ENCODE measurements around the gene HIRA. TPM values are rescaled to one million over a fixed set of nuclear protein-coding genes. Genes with fewer than 3 reads are reported as not detected.

HIRA gene
- total and polyA plus RNA-seq, 2 experiments from 2014 or later, result 17.1 to 36.9 TPM

DNA sequence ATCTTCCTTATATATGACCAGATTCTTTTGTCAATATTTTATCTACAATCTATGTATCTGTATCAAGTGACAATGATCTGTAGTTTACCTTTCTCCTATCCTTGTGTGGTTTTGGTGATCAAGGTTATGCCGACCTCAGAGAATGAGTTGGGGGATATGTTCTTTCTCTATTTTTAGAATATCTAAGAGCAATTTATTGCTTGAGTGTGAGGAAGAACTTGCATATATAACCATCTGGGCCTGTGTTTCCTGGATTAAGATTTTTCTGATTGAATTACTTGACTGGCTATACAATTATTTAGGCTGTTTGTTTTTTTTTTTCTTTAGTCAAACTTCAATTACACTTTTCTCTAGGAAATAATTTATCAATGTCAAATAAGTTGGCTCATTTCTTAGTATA, 30.0 kb upstream of the HIRA start:
- Histone ChIP-seq H3K27ac (no peak overlapping the region), H3K4me1 (ENCODE audit: low read depth) (no peaks in the 10 kb centered on the region), H3K27me3 (no peaks in the 10 kb centered on the region), H3K36me3 (peaks cover 32% of the 10 kb centered on the region), H3K9me3 (ENCODE audit: low read depth) (no peaks in the 10 kb centered on the region), H3K4me3 (no peak overlapping the region)
- DNase-seq (ENCODE audit: low read depth in 1 of 2, low spot score in 1 of 2), result no peak
- TF ChIP-seq, protein P1, sequence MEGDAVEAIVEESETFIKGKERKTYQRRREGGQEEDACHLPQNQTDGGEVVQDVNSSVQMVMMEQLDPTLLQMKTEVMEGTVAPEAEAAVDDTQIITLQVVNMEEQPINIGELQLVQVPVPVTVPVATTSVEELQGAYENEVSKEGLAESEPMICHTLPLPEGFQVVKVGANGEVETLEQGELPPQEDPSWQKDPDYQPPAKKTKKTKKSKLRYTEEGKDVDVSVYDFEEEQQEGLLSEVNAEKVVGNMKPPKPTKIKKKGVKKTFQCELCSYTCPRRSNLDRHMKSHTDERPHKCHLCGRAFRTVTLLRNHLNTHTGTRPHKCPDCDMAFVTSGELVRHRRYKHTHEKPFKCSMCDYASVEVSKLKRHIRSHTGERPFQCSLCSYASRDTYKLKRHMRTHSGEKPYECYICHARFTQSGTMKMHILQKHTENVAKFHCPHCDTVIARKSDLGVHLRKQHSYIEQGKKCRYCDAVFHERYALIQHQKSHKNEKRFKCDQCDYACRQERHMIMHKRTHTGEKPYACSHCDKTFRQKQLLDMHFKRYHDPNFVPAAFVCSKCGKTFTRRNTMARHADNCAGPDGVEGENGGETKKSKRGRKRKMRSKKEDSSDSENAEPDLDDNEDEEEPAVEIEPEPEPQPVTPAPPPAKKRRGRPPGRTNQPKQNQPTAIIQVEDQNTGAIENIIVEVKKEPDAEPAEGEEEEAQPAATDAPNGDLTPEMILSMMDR (IDR thresholded peaks at IDR 0.05; ENCODE audit: low read depth, low read length), result no peak

DNA sequence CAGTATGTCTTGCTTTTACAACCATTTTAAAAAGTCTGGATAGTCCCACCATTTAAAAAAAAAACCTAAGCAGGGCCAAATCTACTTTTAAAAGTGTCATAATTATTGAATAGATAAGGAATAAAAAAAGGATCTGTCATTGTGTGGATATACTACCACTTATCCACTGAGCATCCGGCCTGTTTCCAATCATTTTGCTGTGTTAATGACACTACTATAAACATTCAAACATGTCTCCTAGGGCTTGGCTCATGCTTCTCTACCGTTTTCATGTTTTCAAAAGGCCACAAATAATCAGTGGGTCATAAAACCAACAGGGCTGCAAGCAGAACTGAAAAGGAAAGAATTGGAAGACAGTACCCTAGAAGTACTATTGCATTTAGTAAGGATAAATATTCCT, 28.5 kb upstream of the HIRA start:
- peaks cover 25% of the 10 kb centered on the region for H3K36me3 ChIP-seq
- TF ChIP-seq, protein P1 (IDR thresholded peaks at IDR 0.05; ENCODE audit: low read depth, low read length), result no peak
- H3K27me3 ChIP-seq, result no peaks in the 10 kb centered on the region
- H3K4me1 ChIP-seq (ENCODE audit: low read depth), result no peaks in the 10 kb centered on the region
- H3K4me3 ChIP-seq, result no peak overlapping the region
- no peaks in the 10 kb centered on the region for H3K9me3 ChIP-seq (ENCODE audit: low read depth)
- no peak for DNase-seq (ENCODE audit: low read depth in 1 of 2, low spot score in 1 of 2)
- H3K27ac ChIP-seq, result no peak overlapping the region

DNA sequence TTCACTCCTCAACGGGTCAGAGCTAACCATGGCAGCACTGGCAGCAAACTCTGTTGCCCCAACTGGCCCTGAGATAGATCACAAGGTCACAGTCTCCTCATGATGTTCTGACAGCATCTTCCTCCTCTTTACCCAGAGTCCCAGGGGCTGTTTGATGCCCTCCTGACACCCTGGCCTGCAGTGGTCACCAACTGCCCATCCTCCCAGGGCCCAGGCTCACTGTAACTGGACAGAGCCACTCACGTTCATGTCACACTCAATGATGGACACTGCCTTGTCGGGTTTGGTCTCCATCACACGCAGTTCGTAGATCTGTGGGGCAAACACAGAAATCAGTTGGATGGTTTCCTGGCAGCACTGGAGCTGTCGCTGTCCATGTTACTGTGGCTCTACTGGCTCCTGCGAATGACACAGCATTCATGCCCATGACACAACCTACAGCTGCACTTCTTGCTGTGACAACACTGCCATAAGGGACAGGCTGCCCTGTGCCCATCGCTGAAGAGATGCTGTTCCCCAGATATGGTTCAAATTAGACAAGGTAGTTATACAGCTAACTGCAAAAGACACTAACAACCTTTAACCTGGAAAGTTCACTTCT, 26.4 kb upstream of the HIRA start:
- H3K27ac ChIP-seq, result no peak overlapping the region
- H3K9me3 ChIP-seq (ENCODE audit: low read depth), result no peaks in the 10 kb centered on the region
- H3K27me3 ChIP-seq, result no peaks in the 10 kb centered on the region
- TF ChIP-seq, protein P1 (IDR thresholded peaks at IDR 0.05; ENCODE audit: low read depth, low read length), result no peak
- no peaks in the 10 kb centered on the region for H3K4me1 ChIP-seq (ENCODE audit: low read depth)
- no peak for DNase-seq (ENCODE audit: low read depth in 1 of 2, low spot score in 1 of 2)
- no peak overlapping the region for H3K4me3 ChIP-seq
- H3K36me3 ChIP-seq, result peaks cover 34% of the 10 kb centered on the region

DNA sequence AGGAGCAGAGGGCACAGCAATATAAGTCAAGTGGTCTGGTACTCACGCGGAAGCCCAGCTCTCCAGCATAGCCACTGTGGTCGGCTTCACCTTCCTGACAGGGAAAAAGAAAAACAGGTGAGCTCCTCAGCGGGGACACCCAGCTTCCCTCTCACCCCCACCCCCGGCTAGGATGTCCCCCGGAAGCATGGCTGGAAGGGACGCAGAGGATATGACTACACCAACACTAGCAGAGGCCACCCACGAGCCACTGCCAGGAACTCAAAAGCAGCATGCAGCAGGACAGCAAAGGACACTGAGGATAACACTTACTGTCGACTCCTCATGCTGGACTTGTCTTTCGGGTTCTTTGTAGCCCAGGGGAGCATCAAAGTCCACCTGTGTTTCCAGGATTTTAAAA, 25.0 kb upstream of the HIRA start:
- TF ChIP-seq, protein P1 (IDR thresholded peaks at IDR 0.05; ENCODE audit: low read depth, low read length), result no peak
- Histone ChIP-seq H3K27ac (no peak overlapping the region), H3K4me1 (ENCODE audit: low read depth) (no peaks in the 10 kb centered on the region), H3K4me3 (no peak overlapping the region), H3K36me3 (peaks cover 38% of the 10 kb centered on the region), H3K27me3 (no peaks in the 10 kb centered on the region), H3K9me3 (ENCODE audit: low read depth) (no peaks in the 10 kb centered on the region)
- no peak for DNase-seq (ENCODE audit: low read depth in 1 of 2, low spot score in 1 of 2)

DNA sequence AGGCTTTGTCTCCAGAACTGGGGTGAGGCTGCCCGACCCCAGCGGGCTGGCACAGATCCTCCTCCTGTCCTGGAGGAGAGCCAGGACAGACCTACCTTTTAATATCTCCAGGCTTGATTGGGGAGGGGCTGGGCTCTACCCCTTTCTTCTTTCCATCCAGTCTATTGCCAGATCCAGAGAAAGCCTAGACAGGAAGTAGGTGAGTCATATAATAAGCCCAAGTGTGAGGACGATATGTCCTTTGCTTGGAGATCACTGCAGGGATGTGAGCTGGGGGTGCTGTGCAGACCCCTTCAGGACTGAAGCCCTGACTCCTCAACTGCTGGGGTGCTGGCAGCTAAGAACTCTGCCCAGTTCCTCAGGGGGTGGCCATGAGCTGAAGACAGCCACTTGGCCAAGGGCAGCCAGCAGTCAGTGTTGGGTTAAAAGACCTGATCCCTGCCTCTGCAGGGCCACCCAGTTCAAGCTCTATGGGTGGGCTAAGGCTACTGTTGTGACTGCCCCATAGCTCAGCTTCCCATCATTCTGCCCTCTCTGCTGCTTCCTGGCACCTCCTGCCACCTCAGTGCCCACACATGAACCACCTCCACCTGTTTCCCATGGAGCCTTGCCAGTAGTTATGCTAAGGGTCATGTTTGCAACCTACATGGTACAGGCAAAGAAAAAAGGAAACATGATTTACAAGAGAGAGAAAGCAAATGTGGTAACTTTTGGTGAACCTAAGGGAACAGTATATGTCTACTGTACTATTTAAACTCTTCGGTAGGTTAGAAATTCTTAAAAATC, 24.2 kb upstream of the HIRA start:
- Histone ChIP-seq H3K9me3 (ENCODE audit: low read depth) (no peaks in the 10 kb centered on the region), H3K4me1 (ENCODE audit: low read depth) (no peaks in the 10 kb centered on the region), H3K4me3 (no peak overlapping the region), H3K27ac (no peak overlapping the region), H3K27me3 (no peaks in the 10 kb centered on the region), H3K36me3 (peaks cover 35% of the 10 kb centered on the region)
- DNase-seq (ENCODE audit: low read depth in 1 of 2, low spot score in 1 of 2), result peak in 1 of 2 donors; percentile 26
- TF ChIP-seq, protein P1 (IDR thresholded peaks at IDR 0.05; ENCODE audit: low read depth, low read length), result no peak

Measured in cardiac muscle cell (in vitro differentiated cells and primary cell).